Activated effector memory CD4-positive, alpha-beta T cell treated with anti-CD3 and anti-CD28 coated beads, Interleukin-2, amount 50 U/mL, for 16 hours (primary cell): Measurements from ENCODE around the gene CACNB2.
"Not testable (repeated sequence)": the region's sequence is repeated elsewhere in the genome, so short reads cannot be mapped to it uniquely, and the experiment has no call there.

Source experiments
- DNase-seq: peaks from one replicate; pipeline ENCODE4 v3.0.0-alpha.2; 2020

CACNB2 gene

GRCh38 chr10:18203471-18203870 lies 63.2 kb downstream of the CACNB2 start:
- no peak for DNase-seq

GRCh38 chr10:18204039-18204835 lies 64.0 kb downstream of the CACNB2 start:
- DNase-seq, result no peak

GRCh38 chr10:18205098-18205834 lies 65.0 kb downstream of the CACNB2 start:
- DNase-seq, result no peak

- not testable (repeated sequence) for DNase-seq
Observed at GRCh38 chr10:18208186-18208585, 68.0 kb downstream of the CACNB2 start.

GRCh38 chr10:18209241-18209640 lies 69.0 kb downstream of the CACNB2 start:
- no peak for DNase-seq

- no peak for DNase-seq
Observed at GRCh38 chr10:18210711-18211110, 70.5 kb downstream of the CACNB2 start.

- DNase-seq, result no peak
Observed at GRCh38 chr10:18211862-18212261, 71.6 kb downstream of the CACNB2 start.

GRCh38 chr10:18213271-18213670 lies 73.0 kb downstream of the CACNB2 start:
- no peak for DNase-seq

- no peak for DNase-seq
Observed at GRCh38 chr10:18214691-18215563, 74.7 kb downstream of the CACNB2 start.

- DNase-seq, result no peak
Observed at GRCh38 chr10:18216482-18216881, 76.3 kb downstream of the CACNB2 start.

- DNase-seq, result no peak
Observed at GRCh38 chr10:18217577-18217976, 77.4 kb downstream of the CACNB2 start.

- DNase-seq, result no peak
Observed at GRCh38 chr10:18219146-18219545, 78.9 kb downstream of the CACNB2 start.

- no peak for DNase-seq
Observed at GRCh38 chr10:18221123-18221522, 80.9 kb downstream of the CACNB2 start.

- no peak for DNase-seq
Observed at GRCh38 chr10:18221882-18222281, 81.7 kb downstream of the CACNB2 start.

- no peak for DNase-seq
Observed at GRCh38 chr10:18222866-18223265, 82.6 kb downstream of the CACNB2 start.

- DNase-seq, result no peak
Observed at GRCh38 chr10:18223898-18224297, 83.7 kb downstream of the CACNB2 start.

GRCh38 chr10:18224626-18225445 lies 84.6 kb downstream of the CACNB2 start:
- DNase-seq, result no peak

- DNase-seq, result no peak
Observed at GRCh38 chr10:18226336-18226735, 86.1 kb downstream of the CACNB2 start.

- DNase-seq, result no peak
Observed at GRCh38 chr10:18229826-18230225, 89.6 kb downstream of the CACNB2 start.

GRCh38 chr10:18230794-18231193 lies 90.6 kb downstream of the CACNB2 start:
- DNase-seq, result no peak

GRCh38 chr10:18231480-18231879 lies 91.3 kb downstream of the CACNB2 start:
- DNase-seq, result no peak

- DNase-seq, result no peak
Observed at GRCh38 chr10:18233775-18234174, 93.6 kb downstream of the CACNB2 start.
